GM18858 (cell line): ENCODE results near the gene B4GALNT2.
"Not testable (repeated sequence)": the region's sequence is repeated elsewhere in the genome, so short reads cannot be mapped to it uniquely, and the experiment has no call there.

Source experiments
- ATAC-seq: cut with Tn5 transposase; IDR thresholded peaks from one replicate; pipeline ENCODE4 v1.9.1; 2021; ENCODE audit not compliant: unreplicated experiment

The B4GALNT2 gene

DNA sequence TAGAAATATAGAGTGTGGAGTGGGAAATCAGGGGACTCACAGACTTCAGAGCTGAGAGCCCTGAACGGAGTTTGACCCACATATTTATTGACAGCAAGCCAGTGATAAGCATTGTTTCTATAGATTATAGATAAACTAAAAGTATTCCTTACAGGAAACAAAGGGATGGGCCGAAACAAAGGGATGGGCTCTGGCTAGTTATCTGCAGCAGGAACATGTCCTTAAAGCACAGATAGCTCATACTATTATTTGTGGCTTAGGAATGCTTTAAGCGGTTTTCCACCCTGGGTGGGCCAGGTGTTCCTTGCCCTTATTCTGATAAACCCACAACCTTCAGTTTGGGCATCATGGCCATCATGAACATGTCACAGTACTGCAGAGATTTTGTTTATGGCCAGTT, 38.1 kb downstream of the B4GALNT2 start:
- not testable (repeated sequence) for ATAC-seq

DNA sequence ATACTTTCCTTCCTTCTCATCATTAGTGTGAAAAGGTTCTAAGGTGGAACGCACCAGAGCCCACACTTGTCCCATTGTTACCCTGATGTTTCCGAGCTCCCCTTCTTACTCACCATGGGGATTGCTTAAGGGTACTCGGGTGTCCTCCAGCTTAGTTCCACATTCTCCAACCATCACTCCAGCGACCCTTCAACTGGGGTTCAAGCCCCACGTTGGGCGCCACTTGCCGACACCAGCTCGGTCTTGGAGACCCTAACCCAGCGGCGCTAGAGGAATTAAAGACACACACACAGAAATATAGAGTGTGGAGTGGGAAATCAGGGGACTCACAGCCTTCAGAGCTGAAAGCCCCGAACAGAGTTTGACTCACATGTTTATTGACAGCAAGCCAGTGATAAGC, 43.4 kb downstream of the B4GALNT2 start:
- not testable (repeated sequence) for ATAC-seq

GRCh38 chr17:49180303-49180702, 47.7 kb downstream of the B4GALNT2 start:
- no peak for ATAC-seq

GRCh38 chr17:49180998-49181635, 48.5 kb downstream of the B4GALNT2 start:
- no peak for ATAC-seq

DNA sequence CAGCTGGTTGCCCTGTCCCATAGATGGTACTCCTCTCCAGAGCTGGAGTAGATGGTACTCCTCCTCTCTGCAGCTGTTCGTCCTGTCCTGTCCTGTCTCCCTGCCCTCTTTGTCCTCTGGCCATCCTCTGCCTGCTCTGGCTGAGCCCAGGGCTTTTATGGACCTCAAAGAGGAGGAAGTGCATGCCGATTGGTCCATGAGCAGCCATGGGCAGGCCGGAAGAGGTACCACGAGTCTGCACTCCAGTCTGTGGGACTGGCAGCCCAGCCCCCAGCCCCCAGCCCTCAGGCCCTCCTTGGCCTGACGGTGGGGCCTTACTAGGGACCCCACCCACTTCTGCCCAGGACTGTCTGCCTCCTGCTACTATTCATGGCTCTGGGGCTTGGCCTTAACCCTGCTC, 50.8 kb downstream of the B4GALNT2 start:
- no peak for ATAC-seq

- ATAC-seq: no peak
Measured at GRCh38 chr17:49183801-49184200, 51.2 kb downstream of the B4GALNT2 start.

DNA sequence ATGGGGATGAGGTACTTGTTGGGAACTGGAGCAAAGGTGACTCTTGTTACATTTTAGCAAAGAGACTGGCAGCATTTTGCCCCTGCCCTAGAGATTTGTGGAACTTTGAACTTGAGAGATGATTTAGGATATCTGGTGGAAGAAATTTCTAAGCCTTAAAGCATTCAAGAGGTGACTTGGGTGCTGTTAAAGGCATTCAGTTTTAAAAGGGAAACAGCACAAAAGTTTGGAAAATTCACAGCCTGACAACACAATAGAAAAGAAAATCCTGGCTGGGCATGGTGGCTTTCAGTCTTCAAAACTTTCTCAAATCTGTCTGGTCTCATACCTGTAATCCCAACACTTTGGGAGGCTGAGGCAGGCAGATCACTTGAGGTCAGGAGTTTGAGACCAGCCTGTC, 52.0 kb downstream of the B4GALNT2 start:
- not testable (repeated sequence) for ATAC-seq

GRCh38 chr17:49185381-49185780, 52.8 kb downstream of the B4GALNT2 start:
- not testable (repeated sequence) for ATAC-seq

- ATAC-seq: no peak
Measured at GRCh38 chr17:49187301-49187700, 54.7 kb downstream of the B4GALNT2 start.

- ATAC-seq: no peak
Measured at GRCh38 chr17:49190932-49191331, 58.4 kb downstream of the B4GALNT2 start.

GRCh38 chr17:49191409-49191916, 58.9 kb downstream of the B4GALNT2 start:
- no peak for ATAC-seq

- ATAC-seq: peak; percentile 37
Measured at GRCh38 chr17:49191917-49192741, 59.6 kb downstream of the B4GALNT2 start.

- peak; percentile 19 for ATAC-seq
Measured at GRCh38 chr17:49193513-49194296, 61.1 kb downstream of the B4GALNT2 start.

GRCh38 chr17:49194297-49194607, 61.7 kb downstream of the B4GALNT2 start:
- ATAC-seq: no peak

GRCh38 chr17:49195751-49196150, 63.2 kb downstream of the B4GALNT2 start:
- ATAC-seq: no peak

GRCh38 chr17:49196520-49196919, 64.0 kb downstream of the B4GALNT2 start:
- no peak for ATAC-seq

DNA sequence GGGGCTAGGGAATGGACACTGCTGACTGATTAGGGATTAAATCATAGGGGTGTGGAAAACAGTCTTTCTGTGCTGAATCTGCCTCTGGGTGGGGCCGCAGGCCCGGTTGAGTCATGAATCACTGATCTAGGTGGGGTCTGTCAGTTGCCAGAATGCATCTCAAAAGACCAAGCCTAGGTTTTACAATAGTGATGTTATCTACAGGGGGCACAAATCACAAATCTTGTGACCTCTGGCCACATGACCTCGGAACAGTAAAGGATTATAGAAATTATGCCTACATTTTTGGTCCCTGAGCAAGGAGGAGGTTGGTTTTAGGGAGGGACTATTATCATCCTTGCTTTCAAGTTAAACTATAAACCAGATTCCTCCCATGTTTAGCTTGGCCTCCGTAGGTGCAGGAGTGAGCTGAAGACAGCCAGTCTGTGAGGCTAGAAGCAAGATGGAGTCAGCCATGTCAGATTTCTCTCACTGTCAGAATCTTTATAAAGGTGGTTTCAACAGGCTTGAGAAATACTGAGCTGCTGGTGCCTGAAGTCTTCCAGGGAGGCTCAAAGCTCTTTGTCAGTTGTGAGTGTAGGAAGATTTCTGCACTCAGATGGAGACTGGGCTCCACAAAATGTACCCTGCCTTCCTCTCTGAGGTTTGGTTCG, 64.9 kb downstream of the B4GALNT2 start:
- no peak for ATAC-seq

- no peak for ATAC-seq
Measured at GRCh38 chr17:49198211-49198610, 65.6 kb downstream of the B4GALNT2 start.

DNA sequence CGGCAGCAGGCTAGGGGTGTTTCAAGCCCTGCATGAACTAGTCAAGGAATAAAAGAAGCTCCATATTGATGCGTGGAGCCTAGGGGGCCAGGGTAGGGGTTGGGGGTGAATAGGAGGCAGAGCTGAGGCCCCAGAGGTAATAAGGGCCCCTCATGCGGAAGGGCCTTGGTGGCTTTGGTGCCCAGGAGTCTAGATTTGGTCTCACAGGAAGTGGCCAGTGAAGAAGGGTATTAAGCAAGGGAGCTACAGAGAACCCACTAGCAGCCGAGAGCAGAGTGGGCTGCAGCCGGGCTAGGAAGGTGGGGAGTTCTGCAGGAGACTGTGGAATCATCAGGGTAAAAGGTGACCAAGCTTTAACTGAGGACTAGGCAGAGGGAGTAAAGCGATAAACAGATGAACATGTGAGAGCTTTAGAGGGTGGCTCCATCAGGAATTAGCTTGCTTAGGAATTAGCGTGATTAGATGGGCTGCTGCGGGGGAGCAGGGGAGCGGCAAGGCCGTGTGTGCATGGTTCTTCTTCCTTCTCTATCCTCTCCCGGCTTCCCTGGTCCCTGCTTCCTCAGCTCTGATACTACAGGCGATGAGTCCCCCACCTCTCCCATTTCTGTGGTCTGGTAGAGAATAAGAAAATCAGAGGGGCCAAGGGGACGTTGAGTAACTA, 68.0 kb downstream of the B4GALNT2 start:
- ATAC-seq: no peak

GRCh38 chr17:49201481-49201927, 68.9 kb downstream of the B4GALNT2 start:
- no peak for ATAC-seq
